SK-N-SH (cell line): Measurements from ENCODE around the gene UFSP1. TPM values are rescaled to one million over a fixed set of nuclear protein-coding genes. Genes with fewer than 3 reads are reported as not detected.

Source experiments
- CTCF ChIA-PET: fragments of 300-600, 350-600 bp; formaldehyde crosslinking; extraction: SDS; loops from one replicate; lab custom pipeline; 2021; lab: Yijun Ruan, JAX
- POLR2A ChIA-PET: fragments of 350-600 bp; sonication (Branson Sonifier 250); formaldehyde crosslinking; extraction: SDS; loops from one replicate; lab custom pipeline; 2020; ENCODE audit warnings: antibody characterized with exemption, inconsistent platforms; lab: Yijun Ruan, JAX
- DNase-seq: peaks from one replicate; pipeline ENCODE4 v3.0.0; 2012
- H2AFZ ChIP-seq: fragments of 200-600 bp; sonication (generic); 2 replicates; pipeline ENCODE4 v1.8.1; 2016; ENCODE audit warnings: antibody characterized with exemption, mild to moderate bottlenecking, low read depth
- H3F3A ChIP-seq: fragments of 200-600 bp; sonication (generic); replicated peaks from 2 replicates; pipeline ENCODE3; 2016; ENCODE audit warnings: antibody characterized with exemption, mild to moderate bottlenecking; ENCODE audit not compliant: insufficient read depth
- H3K27ac ChIP-seq, 2 experiments: fragments of 200-500 bp in 1 of 2; fragments of 200-600 bp in 1 of 2; sonication (Bioruptor generic) in 1 of 2; sonication (generic), shearing (Covaris generic) in 1 of 2; 2 replicates each; pipeline versions ENCODE4 v1.5.1 to v1.6.1; 2014 to 2016; ENCODE audit warnings: low read depth in 2 of 2, inconsistent platforms in 1 of 2, low read length in 1 of 2, mild to moderate bottlenecking in 1 of 2, mixed read lengths in 1 of 2
- H3K27me3 ChIP-seq: fragments of 200-600 bp; sonication (generic), shearing (Covaris generic); 2 replicates; pipeline ENCODE4 v1.6.1; 2016; ENCODE audit warnings: mixed run types; ENCODE audit not compliant: insufficient read depth
- H3K36me3 ChIP-seq, 2 experiments: fragments of 200-500 bp in 1 of 2; fragments of 200-600 bp in 1 of 2; sonication (Bioruptor generic) in 1 of 2; sonication (generic) in 1 of 2; replicated peaks in 1 of 2; 2 replicates each; pipeline versions ENCODE3 to v1.5.1; 2014 to 2016; ENCODE audit warnings: low read length in 1 of 2, mild to moderate bottlenecking in 1 of 2; ENCODE audit not compliant: insufficient read depth in 2 of 2, control insufficient read depth in 1 of 2
- H3K4me1 ChIP-seq, 2 experiments: fragments of 200-500 bp in 1 of 2; fragments of 200-600 bp in 1 of 2; sonication (Bioruptor generic) in 1 of 2; sonication (generic), shearing (Covaris generic) in 1 of 2; 2 replicates each; pipeline versions ENCODE4 v1.5.1 to v1.6.1; 2014 to 2016; ENCODE audit warnings: low read depth in 1 of 2, low read length in 1 of 2, mixed run types in 1 of 2; ENCODE audit not compliant: insufficient read depth in 2 of 2, control insufficient read depth in 1 of 2
- H3K4me2 ChIP-seq: fragments of 200-600 bp; sonication (generic), shearing (Covaris generic); 2 replicates; pipeline ENCODE4 v1.6.1; 2017; ENCODE audit warnings: mixed run types
- H3K4me3 ChIP-seq, 2 experiments: fragments of 200-500 bp in 1 of 2; fragments of 200-600 bp in 1 of 2; sonication (Bioruptor generic) in 1 of 2; sonication (generic), shearing (Covaris generic) in 1 of 2; 2 replicates each; pipeline versions ENCODE4 v1.5.1 to v1.8.1; 2014 to 2016; ENCODE audit warnings: low read depth in 2 of 2, inconsistent platforms in 1 of 2, low read length in 1 of 2, mild to moderate bottlenecking in 1 of 2, mixed read lengths in 1 of 2, moderate library complexity in 1 of 2
- H3K79me2 ChIP-seq: fragments of 200-600 bp; sonication (generic); 2 replicates; pipeline ENCODE4 v1.8.1; 2017; ENCODE audit warnings: mild to moderate bottlenecking; ENCODE audit not compliant: insufficient read depth
- H3K9ac ChIP-seq: fragments of 200-600 bp; sonication (generic); 2 replicates; pipeline ENCODE4 v1.6.1; 2017; ENCODE audit warnings: mixed run types
- H3K9me2 ChIP-seq: fragments of 200-600 bp; sonication (generic); 2 replicates; pipeline ENCODE4 v1.6.1; 2017; ENCODE audit warnings: mixed run types
- H3K9me3 ChIP-seq: fragments of 200-600 bp; sonication (generic); 2 replicates; pipeline ENCODE4 v1.6.1; 2017; ENCODE audit warnings: mixed run types, mild to moderate bottlenecking, moderate library complexity
- H4K20me1 ChIP-seq: fragments of 200-600 bp; sonication (generic); 2 replicates; pipeline ENCODE4 v1.6.1; 2017; ENCODE audit warnings: mild to moderate bottlenecking, mixed run types; ENCODE audit not compliant: insufficient read depth
- CHD2 ChIP-seq: fragments of 150-350 bp; IDR thresholded peaks from 2 replicates; pipeline ENCODE4 v1.6.1; 2018; ENCODE audit warnings: low read length; ENCODE audit not compliant: partially characterized antibody
- EZH2phosphoT487 ChIP-seq: fragments of 200-600 bp; sonication (generic); IDR thresholded peaks from 2 replicates; pipeline ENCODE4 v1.6.1; 2017; ENCODE audit warnings: low read depth, mixed run types, mild to moderate bottlenecking, antibody characterized with exemption, moderate library complexity, borderline replicate concordance
- FOXJ3 ChIP-seq: sonication (generic); formaldehyde crosslinking; IDR thresholded peaks from 2 replicates; pipeline ENCODE4 v1.5.1; 2020; ENCODE audit warnings: mild to moderate bottlenecking, missing genetic modification reagents
- FOXM1 ChIP-seq: IDR thresholded peaks from 2 replicates; pipeline ENCODE4 v1.4.0; 2012; ENCODE audit warnings: low read depth, mild to moderate bottlenecking
- GATA2 ChIP-seq: sonication (generic); formaldehyde crosslinking; IDR thresholded peaks from 2 replicates; pipeline ENCODE4 v1.5.0; 2020; ENCODE audit warnings: mild to moderate bottlenecking, missing genetic modification reagents
- MXI1 ChIP-seq: IDR thresholded peaks from 2 replicates; pipeline ENCODE4 v1.6.1; 2012; ENCODE audit warnings: mild to moderate bottlenecking, low read depth, low read length, improper control_type of control experiment
- NFIC ChIP-seq: IDR thresholded peaks from 2 replicates; pipeline ENCODE4 v1.4.0; 2012; ENCODE audit warnings: borderline replicate concordance
- NRF1 ChIP-seq: IDR thresholded peaks from 2 replicates; pipeline ENCODE4 v1.6.1; 2012; ENCODE audit warnings: low read depth, mild to moderate bottlenecking, low read length
- PBX3 ChIP-seq: IDR thresholded peaks from 2 replicates; pipeline ENCODE4; 2012
- RAD21 ChIP-seq: IDR thresholded peaks from 2 replicates; pipeline ENCODE4 v1.6.1; 2012; ENCODE audit warnings: mild to moderate bottlenecking, low read length
- RFX5 ChIP-seq: IDR thresholded peaks from 2 replicates; pipeline ENCODE4 v1.6.1; 2012; ENCODE audit warnings: mild to moderate bottlenecking, improper control_type of control experiment, low read length
- SMC3 ChIP-seq: IDR thresholded peaks from 2 replicates; pipeline ENCODE4 v1.6.1; 2012; ENCODE audit warnings: low read depth, low read length, improper control_type of control experiment
- TAF1 ChIP-seq: IDR thresholded peaks from 2 replicates; pipeline ENCODE4 v1.6.1; 2012; ENCODE audit warnings: low read depth, mild to moderate bottlenecking, low read length, moderate library complexity, borderline replicate concordance
- WGBS: methylation state at CpG from one replicate; pipeline ENCODE4 v1.1.6; 2017; ENCODE audit warnings: low lambda C conversion rate; 5-methylcytosine and 5-hydroxymethylcytosine counted together
- polyA plus RNA-seq, 3 experiments: library from polyadenylated mRNA; depleted of rRNA; stranded (reverse); fragments of >200 nt; gene quantifications; 2 replicates each; pipeline ENCODE4 v1.2.3, GENCODE V29; 2012

The UFSP1 gene
- polyA plus RNA-seq, 1 of the 3 experiments (the other 2 are of a cell fraction), result 4.5 TPM

- Histone ChIP-seq H3F3A (no peaks in the 10 kb centered on the region), H3K4me1 (no peaks in the 10 kb centered on the region), H3K4me2 (no peak overlapping the region), H3K27me3 (peaks cover 40% of the 10 kb centered on the region), H3K4me3 (no peak overlapping the region), H3K9ac (no peak overlapping the region), H2AFZ (no peak overlapping the region), H3K36me3 (no peaks in the 10 kb centered on the region), H3K9me3 (no peaks in the 10 kb centered on the region), H3K27ac (no peak overlapping the region), H3K79me2 (no peaks in the 10 kb centered on the region), H4K20me1 (no peaks in the 10 kb centered on the region)
- 52% methylated on average over 5 of the region's 5 CpGs for WGBS
- ChIA-PET CTCF (interaction anchor here (1.0 to 1.6 kb wide), 2 partner anchors 10 to 14 kb away, joined by 3 to 4 read pairs; no protein-coding TSS in a partner anchor), POLR2A (no interaction called here)
- DNase-seq, result no peak
- TF ChIP-seq FOXJ3 (no peak), EZH2phosphoT487 (no peak), TAF1 (no peak), NFIC (no peak), NRF1 (no peak), PBX3 (no peak), RAD21 (no peak), MXI1 (no peak), GATA2 (no peak), FOXM1 (no peak), RFX5 (no peak)
- TF ChIP-seq, all 33 proteins: peak for 0
- H3K9me2 ChIP-seq, result no peaks in the 10 kb centered on the region
Measured at GRCh38 chr7:100908512-100908911, 19.0 kb upstream of the UFSP1 start.

- H3K9me3 ChIP-seq, result no peaks in the 10 kb centered on the region
- H3K27ac ChIP-seq, result no peak overlapping the region
- TF ChIP-seq RAD21 (no peak), FOXM1 (no peak), PBX3 (no peak), CHD2 (no peak), SMC3 (no peak)
- TF ChIP-seq, all 33 proteins: peak for 0
- H4K20me1 ChIP-seq, result no peaks in the 10 kb centered on the region
- WGBS, result 35% methylated on average over 7 of the region's 7 CpGs
- no peaks in the 10 kb centered on the region for H3F3A ChIP-seq
- H3K9ac ChIP-seq, result no peak overlapping the region
- no peak overlapping the region for H3K4me2 ChIP-seq
- H3K9me2 ChIP-seq, result no peaks in the 10 kb centered on the region
- CTCF ChIA-PET, result interaction anchor here (0.6 to 10.3 kb wide), 5 partner anchors 8 to 923 kb away, joined by 3 to 122 read pairs (median 5); partner anchors contain the start of gene ACHE
- no peaks in the 10 kb centered on the region for H3K79me2 ChIP-seq
- POLR2A ChIA-PET, result interaction anchor here (0.9 kb wide), 1 partner anchor 169 kb away, joined by 3 read pairs; no protein-coding TSS in a partner anchor
- no peak overlapping the region for H2AFZ ChIP-seq
- peaks cover 57% of the 10 kb centered on the region for H3K27me3 ChIP-seq
- no peaks in the 10 kb centered on the region for H3K36me3 ChIP-seq
- H3K4me1 ChIP-seq, result no peaks in the 10 kb centered on the region; a peak in 1 of 4 replicates
- no peak overlapping the region for H3K4me3 ChIP-seq
- DNase-seq, result no peak
Measured at GRCh38 chr7:100902638-100903037, 13.1 kb upstream of the UFSP1 start.
